ENCODE results near the gene SEH1L.

DNA sequence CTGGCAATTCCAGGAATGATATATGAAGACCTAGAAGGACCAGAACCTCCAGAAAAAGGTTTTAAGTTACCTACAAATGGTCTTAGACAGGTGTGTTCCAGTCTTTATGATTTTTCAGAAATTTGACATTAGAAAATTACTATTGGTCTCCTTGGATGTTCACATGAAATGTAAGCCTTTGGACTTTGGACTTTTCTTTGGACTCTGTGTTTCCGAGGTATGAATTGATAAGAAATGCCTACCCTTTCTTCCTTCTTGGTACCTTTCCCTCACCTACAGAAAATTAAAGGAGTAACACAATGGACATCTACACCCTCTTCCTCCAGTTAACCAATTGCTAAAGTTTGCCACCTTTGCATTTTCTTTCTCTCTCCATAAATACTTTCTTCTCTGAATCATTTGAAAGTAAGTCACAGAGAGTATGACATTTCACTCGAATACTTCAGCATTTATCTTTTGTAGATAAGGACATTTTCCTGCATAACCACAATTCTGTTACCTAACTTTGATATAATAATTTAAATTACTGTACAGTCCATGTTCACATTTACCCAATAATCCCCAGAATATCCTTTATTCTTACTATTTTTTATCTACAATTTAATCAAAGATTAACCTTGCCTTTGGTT, 69.5 kb downstream of the SEH1L start:
- TF ChIP-seq, protein P1, sequence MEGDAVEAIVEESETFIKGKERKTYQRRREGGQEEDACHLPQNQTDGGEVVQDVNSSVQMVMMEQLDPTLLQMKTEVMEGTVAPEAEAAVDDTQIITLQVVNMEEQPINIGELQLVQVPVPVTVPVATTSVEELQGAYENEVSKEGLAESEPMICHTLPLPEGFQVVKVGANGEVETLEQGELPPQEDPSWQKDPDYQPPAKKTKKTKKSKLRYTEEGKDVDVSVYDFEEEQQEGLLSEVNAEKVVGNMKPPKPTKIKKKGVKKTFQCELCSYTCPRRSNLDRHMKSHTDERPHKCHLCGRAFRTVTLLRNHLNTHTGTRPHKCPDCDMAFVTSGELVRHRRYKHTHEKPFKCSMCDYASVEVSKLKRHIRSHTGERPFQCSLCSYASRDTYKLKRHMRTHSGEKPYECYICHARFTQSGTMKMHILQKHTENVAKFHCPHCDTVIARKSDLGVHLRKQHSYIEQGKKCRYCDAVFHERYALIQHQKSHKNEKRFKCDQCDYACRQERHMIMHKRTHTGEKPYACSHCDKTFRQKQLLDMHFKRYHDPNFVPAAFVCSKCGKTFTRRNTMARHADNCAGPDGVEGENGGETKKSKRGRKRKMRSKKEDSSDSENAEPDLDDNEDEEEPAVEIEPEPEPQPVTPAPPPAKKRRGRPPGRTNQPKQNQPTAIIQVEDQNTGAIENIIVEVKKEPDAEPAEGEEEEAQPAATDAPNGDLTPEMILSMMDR (conservative IDR thresholded peaks at IDR 0.05), result no peak
- no peak for TF ChIP-seq EZH2 (IDR thresholded peaks at IDR 0.05; ENCODE audit: low read depth)

All from PC-9 (cell line).